HepG2 (cell line): ENCODE results near the gene IL22RA1. TPM values are rescaled to one million over a fixed set of nuclear protein-coding genes. Genes with fewer than 3 reads are reported as not detected.

Experiments
- ATAD3A ChIP-seq: sonication (generic); formaldehyde crosslinking; IDR thresholded peaks from 2 replicates; pipeline ENCODE4 v1.4.0; 2020; ENCODE audit warnings: missing genetic modification reagents
- FOXA1 ChIP-seq, 2 experiments: fragments of 450-650 bp in 1 of 2; sonication (generic) in 1 of 2; formaldehyde crosslinking in 1 of 2; IDR thresholded peaks; 2 replicates each; pipeline versions ENCODE4 v1.4.0 to v1.6.1; 2016 to 2020; ENCODE audit warnings: missing genetic modification reagents in 1 of 2
- HIVEP1 ChIP-seq: sonication (generic); formaldehyde crosslinking; IDR thresholded peaks from 2 replicates; pipeline ENCODE4 v1.4.0; 2020; ENCODE audit warnings: mild to moderate bottlenecking, missing genetic modification reagents
- HMG20A ChIP-seq: IDR thresholded peaks from 2 replicates; pipeline ENCODE4 v1.6.1; 2016; ENCODE audit warnings: borderline replicate concordance
- HMG20B ChIP-seq: conservative IDR thresholded peaks from 2 replicates; pipeline ENCODE4 v1.6.1; 2016; ENCODE audit warnings: missing genetic modification reagents, missing compliant biosample characterization
- KDM5A ChIP-seq: fragments of 200-600 bp; sonication (generic); IDR thresholded peaks from 2 replicates; pipeline ENCODE4 v1.7.0; 2018; ENCODE audit warnings: antibody characterized with exemption, mild to moderate bottlenecking, low read length, borderline replicate concordance
- RERE ChIP-seq: IDR thresholded peaks from 2 replicates; pipeline ENCODE4 v1.6.1; 2016; ENCODE audit warnings: low read depth, missing genetic modification reagents, missing compliant biosample characterization
- TARDBP ChIP-seq: sonication (generic); formaldehyde crosslinking; IDR thresholded peaks from 2 replicates; pipeline ENCODE4 v1.8.0; 2022; ENCODE audit warnings: mild to moderate bottlenecking, missing genetic modification reagents
- ZBTB20 ChIP-seq: sonication (generic); formaldehyde crosslinking; IDR thresholded peaks from 2 replicates; pipeline ENCODE4 v1.8.1; 2023; ENCODE audit warnings: missing genetic modification reagents, low read depth, mild to moderate bottlenecking, borderline replicate concordance
- ZFAT ChIP-seq: sonication (generic); formaldehyde crosslinking; conservative IDR thresholded peaks from 2 replicates; pipeline ENCODE4 v1.8.1; 2023; ENCODE audit warnings: missing genetic modification reagents, inconsistent platforms
- ZKSCAN1 ChIP-seq: fragments of 150-350 bp; IDR thresholded peaks from 2 replicates; pipeline ENCODE4 v1.6.1; 2014; ENCODE audit warnings: low read length
- ZNF274 ChIP-seq: sonication (generic); formaldehyde crosslinking; IDR thresholded peaks from 2 replicates; pipeline ENCODE4 v1.5.1; 2020; ENCODE audit warnings: mild to moderate bottlenecking, missing genetic modification reagents
- ZNF280D ChIP-seq: sonication (generic); formaldehyde crosslinking; IDR thresholded peaks from 2 replicates; pipeline ENCODE4 v1.5.1; 2020; ENCODE audit warnings: mild to moderate bottlenecking, missing genetic modification reagents
- ZNF329 ChIP-seq: sonication (generic); formaldehyde crosslinking; IDR thresholded peaks from 2 replicates; pipeline ENCODE4 v1.9.0; 2021; ENCODE audit warnings: low read depth, mild to moderate bottlenecking, missing genetic modification reagents
- ZNF703 ChIP-seq: sonication (generic); formaldehyde crosslinking; IDR thresholded peaks from 2 replicates; pipeline ENCODE4 v1.5.1; 2020; ENCODE audit warnings: missing genetic modification reagents, mild to moderate bottlenecking, moderate library complexity, borderline replicate concordance
- ZNF737 ChIP-seq: sonication (generic); formaldehyde crosslinking; IDR thresholded peaks from 2 replicates; pipeline ENCODE4 v1.5.0; 2020; ENCODE audit warnings: missing genetic modification reagents, mild to moderate bottlenecking, borderline replicate concordance
- ZNF800 ChIP-seq: sonication (generic); formaldehyde crosslinking; IDR thresholded peaks from 2 replicates; pipeline ENCODE4 v1.4.0; 2020; ENCODE audit warnings: missing genetic modification reagents
- ZNF83 ChIP-seq: sonication (generic); formaldehyde crosslinking; IDR thresholded peaks from 2 replicates; pipeline ENCODE4 v1.4.0; 2020; ENCODE audit warnings: missing genetic modification reagents, mild to moderate bottlenecking, borderline replicate concordance
- polyA plus RNA-seq, 8 experiments: library from polyadenylated mRNA; depleted of rRNA in 3 of 8; stranded (reverse) in 7 of 8; unstranded in 1 of 8; fragments of >200 nt; fragmentation: Illumina TruSeq in 4 of 8; extraction: Trizol in 4 of 8; gene quantifications; 2 replicates each; pipeline versions ENCODE4 v1.2.1 to v1.2.3, GENCODE V29; 2011 to 2016; ENCODE audit warnings: low read depth in 4 of 8, missing spikeins in 1 of 8, mixed read lengths in 1 of 8; ENCODE audit not compliant: insufficient read depth in 1 of 8
- total RNA-seq, 5 experiments: library from RNA; depleted of rRNA; stranded (reverse); fragments of >200 nt; fragmentation: Illumina TruSeq; extraction: Trizol; gene quantifications; 2 replicates each; pipeline ENCODE4 v1.2.3, GENCODE V29; 2016; ENCODE audit warnings: low read depth in 1 of 5

IL22RA1 gene
- total and polyA plus RNA-seq, 2 of the 13 experiments (the other 11 are each of a cell fraction or from before 2014, with no cell fraction given), result 4.4 to 10.2 TPM

DNA sequence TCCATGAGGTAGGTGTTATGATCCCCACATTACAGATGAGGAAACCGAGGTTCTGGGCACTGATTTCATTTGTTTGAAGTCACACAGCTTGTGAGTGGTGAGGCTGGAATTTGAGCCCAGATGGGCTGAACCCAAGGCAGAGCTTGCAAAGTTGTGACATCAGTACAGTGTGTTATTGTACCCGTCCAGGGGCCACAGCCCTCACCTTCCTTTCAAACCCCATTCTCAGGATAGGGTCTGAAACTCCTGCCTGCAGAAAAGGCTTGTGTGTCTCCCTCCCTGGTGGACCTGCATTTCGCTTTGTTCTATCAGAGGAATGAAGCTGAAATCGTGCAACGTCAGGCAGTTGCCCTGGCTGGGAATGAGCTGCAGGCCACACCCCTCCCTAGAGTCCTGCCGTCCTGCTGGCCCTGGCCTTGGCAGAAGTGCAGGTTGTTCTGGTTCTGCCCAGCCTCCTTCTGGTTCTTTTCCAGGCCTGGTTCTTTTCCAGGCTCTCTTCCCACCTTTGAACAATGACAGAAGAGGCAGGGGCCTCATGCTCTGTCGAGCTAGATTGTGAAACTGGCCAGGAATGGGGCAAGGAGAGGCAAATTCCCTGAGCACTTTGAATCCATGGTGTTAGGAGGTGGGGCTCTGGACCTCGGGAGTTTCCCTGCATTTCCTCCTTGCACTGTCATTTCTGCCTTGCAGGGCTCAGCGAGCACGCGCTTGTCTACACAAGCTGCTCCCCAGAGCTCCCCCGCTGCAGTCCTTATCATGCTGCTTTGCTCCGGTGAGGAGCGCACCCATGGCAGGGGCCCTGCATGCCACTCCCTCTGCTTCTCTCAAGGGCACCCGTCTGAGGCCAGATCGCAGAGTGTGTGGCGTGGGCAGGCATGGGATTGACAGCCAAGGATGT lies 22.8 kb downstream of the IL22RA1 start (continued):
- TF ChIP-seq HMG20B (CRISPR knock-in tag) (peak; percentile 96), TARDBP (CRISPR knock-in tag) (peak; percentile 80), ATAD3A (CRISPR knock-in tag) (0 out of 2 replicates have a peak, but pooled peaks have one; percentile 38), ZKSCAN1 (no peak; the same call in 1 of the 2 replicates), ZNF83 (CRISPR knock-in tag) (no peak), FOXA1 (IDR thresholded peaks at IDR 0.05) (no peak), FOXA1 (CRISPR knock-in tag; IDR thresholded peaks at IDR 0.05) (peak; percentile 20; the same call in 1 of the 2 replicates), HIVEP1 (peak; percentile 64; the same call in 1 of the 2 replicates), ZNF280D (CRISPR knock-in tag) (peak; percentile 90), ZNF274 (no peak; the same call in 1 of the 2 replicates), HMG20A (peak; percentile 74), ZBTB20 (peak; percentile 63; the same call in 1 of the 2 replicates), ZNF800 (CRISPR knock-in tag) (no peak), ZNF329 (CRISPR knock-in tag) (0 out of 2 replicates have a peak, but pooled peaks have one; percentile 1), ZNF703 (no peak), RERE (CRISPR knock-in tag) (no peak), KDM5A (no peak), ZNF737 (CRISPR knock-in tag) (no peak), ZFAT (CRISPR knock-in tag) (no peak)
